ENCODE results near the gene TTYH2. TPM values are rescaled to one million over a fixed set of nuclear protein-coding genes. Genes with fewer than 3 reads are reported as not detected.

TTYH2 gene
- polyA plus RNA-seq, 4 donors = 14.4 to 19.1 (median 16.5) TPM

GRCh38 chr17:74213861-74214391 is 555 bp downstream of the TTYH2 start:
- no peak for DNase-seq (ENCODE audit: low read depth in 4 of 4, low spot score in 3 of 4)

DNA sequence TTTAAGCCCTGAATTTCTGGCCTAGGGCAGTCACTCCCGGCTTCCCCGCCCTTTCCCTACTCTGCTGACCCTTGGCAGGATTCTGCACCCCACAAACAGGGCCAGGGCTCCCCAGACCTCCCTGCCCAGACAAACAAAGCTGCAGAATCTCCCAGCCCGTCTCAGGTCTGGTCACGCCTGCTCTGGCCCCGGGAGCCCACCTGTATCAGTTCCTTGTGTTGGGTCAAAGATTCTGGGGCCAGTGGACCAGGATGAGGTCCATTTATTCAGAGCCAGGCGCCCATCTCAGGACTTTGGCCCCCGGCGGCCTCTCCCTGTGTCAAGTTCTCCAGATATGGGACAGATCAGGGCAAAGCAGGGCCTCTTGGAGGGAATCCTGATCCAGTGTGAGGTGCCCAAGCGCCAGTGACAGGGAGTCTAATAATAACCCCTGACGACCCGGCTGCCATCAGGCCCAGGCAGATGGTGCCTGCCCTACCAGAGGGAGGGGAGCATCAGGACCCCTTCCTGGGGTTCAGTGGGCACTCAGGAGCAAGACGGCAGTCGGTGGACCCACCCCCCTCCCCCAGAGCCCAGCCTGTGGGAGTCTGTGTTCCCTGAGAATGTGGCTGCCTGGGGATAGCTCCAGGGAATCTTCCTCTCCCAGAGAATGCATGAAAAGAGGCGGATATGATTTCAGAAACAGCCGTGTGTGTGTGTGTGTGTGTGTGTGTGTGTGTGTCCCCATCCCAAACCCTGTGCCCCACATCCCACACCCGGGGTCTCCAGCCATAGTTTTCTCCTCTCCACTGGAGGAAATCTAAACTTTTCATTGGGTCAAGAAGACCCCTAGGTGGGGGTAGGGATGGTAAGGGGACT is 1.3 kb downstream of the TTYH2 start:
- no peak for DNase-seq (ENCODE audit: low read depth in 4 of 4, low spot score in 3 of 4)

DNA sequence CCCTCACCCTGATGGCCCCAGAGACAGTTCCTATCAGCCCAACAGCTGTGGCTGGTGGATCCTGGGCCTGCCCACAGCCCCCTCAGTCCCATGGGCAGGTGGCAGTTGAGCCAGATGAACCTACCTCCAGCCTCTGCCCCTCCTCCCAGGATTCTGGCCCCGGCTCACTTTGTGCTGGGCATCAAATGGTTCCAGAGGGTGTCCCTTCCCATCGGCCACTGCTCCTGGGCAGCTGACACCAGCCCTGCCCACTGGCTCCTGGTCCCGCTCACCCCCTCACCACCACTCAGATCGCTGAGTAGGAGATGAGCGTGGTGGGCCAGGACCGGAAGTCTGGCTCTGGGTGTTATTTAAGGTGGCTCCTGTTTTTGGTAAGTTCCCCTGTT is 2.0 kb downstream of the TTYH2 start:
- no peak for DNase-seq (ENCODE audit: low read depth in 4 of 4, low spot score in 3 of 4)

DNA sequence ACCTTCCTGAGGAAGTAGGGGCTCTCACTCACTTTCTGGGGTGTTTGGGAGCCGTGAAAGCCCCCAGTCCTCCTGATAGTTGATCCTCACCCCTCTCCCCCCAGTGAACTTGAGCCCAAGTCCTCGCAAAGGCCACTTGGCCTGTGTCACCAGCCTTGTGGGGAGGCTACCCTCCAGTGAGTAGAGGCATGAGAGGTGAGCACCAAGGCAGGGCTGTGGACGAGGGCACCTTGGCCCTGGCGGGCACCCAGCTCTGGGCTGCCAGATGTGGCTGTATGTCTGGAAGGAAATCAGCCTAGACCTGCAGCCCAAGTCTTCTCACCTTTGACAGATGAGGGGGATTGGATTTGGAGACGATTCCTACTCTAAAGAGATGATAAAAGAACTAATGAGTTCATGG is 3.1 kb downstream of the TTYH2 start:
- no peak for DNase-seq (ENCODE audit: low read depth in 4 of 4, low spot score in 3 of 4)

- DNase-seq (ENCODE audit: low read depth in 4 of 4, low spot score in 3 of 4) = no peak
Observed at GRCh38 chr17:74217037-74217730, 3.8 kb downstream of the TTYH2 start.

- no peak for DNase-seq (ENCODE audit: low read depth in 4 of 4, low spot score in 3 of 4)
Observed at GRCh38 chr17:74217888-74218287, 4.5 kb downstream of the TTYH2 start.

DNA sequence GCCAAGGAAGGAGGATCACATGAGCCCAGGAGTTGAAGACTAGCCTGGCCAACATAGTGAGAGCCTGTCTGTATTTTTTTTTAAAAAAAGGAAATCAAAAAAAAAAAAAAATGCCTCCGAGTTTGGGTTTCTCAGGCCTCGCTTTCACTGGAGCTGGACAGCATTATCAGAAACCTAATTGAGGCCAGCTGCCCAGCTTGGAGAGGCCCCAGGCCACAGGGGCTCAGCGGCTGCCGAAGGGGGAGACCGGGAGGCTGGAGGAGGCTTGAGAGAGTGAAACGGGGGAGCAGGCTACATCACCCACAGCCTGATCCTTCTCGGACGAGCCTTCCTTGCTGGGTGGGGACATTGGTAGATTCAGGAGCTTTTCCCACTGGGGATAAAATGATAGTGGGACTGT is 5.1 kb downstream of the TTYH2 start:
- no peak for DNase-seq (ENCODE audit: low read depth in 4 of 4, low spot score in 3 of 4)

GRCh38 chr17:74219576-74220133 is 6.3 kb downstream of the TTYH2 start:
- DNase-seq (ENCODE audit: low read depth in 4 of 4, low spot score in 3 of 4) = no peak

DNA sequence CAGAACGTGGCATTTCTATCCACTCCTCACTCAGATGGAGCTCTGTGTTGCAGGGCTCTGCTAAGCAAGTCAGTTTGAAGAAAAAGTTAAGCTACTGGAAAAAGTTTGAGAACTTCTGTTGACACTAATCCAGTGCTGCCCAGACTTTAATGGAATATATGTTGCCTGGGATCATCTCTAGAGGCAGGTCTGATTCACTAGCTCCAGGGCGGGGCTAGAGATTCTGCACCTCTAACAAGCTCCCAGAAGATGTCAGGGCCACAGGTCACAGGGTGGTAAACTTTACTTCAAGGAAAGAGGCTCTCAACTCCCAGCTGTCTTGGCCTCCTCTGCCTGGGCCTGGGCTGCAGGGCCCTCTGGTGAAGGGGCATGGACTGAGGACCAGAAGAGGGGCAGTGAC is 6.8 kb downstream of the TTYH2 start:
- no peak for DNase-seq (ENCODE audit: low read depth in 4 of 4, low spot score in 3 of 4)

DNA sequence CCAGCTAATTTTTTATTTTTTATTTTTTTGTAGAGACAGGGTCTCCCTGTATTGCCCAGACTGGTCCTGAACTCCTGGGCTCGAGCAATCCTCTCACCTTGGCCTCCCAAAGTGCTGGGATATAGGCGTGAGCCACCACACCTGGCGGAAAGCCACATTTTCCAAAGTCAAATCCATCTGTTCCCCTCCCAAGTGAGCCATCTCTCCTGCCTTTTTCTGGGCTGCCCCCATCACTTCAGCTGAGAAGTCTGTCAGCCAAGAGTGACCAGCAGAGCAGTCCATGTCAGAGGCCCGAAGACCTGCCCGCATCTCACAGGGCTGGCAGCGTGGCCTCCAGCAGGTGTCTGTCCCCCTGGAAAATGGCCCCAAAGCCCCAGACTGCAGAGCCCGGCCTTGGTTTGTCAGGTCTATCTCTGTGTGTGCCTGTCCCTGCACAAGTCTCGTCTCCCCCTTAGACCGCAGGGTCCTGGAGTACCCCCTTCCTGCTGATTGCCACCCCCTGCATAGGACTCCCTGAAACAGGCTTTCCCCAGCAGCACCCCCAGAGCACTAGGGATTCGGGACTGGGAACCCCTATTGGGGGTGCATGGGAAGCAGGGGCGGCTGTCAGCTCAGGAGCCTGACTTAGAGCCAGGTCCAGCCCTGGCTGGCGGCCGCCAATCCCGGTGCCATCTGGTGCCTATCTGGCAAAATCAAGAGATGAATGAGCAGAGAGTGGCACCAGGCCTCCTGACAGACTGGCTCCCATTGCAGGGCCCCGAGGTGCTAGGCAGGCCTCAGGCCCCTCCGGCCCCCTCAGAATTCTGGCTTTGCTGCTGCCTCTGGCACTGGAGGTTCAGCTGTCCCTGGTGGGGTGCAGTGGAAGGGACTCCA is 7.8 kb downstream of the TTYH2 start:
- DNase-seq (ENCODE audit: low read depth in 4 of 4, low spot score in 3 of 4) = no peak

GRCh38 chr17:74222399-74222798 is 9.0 kb downstream of the TTYH2 start:
- no peak for DNase-seq (ENCODE audit: low read depth in 4 of 4, low spot score in 3 of 4)

GRCh38 chr17:74223901-74224300 is 10.5 kb downstream of the TTYH2 start:
- DNase-seq (ENCODE audit: low read depth in 4 of 4, low spot score in 3 of 4) = no peak

DNA sequence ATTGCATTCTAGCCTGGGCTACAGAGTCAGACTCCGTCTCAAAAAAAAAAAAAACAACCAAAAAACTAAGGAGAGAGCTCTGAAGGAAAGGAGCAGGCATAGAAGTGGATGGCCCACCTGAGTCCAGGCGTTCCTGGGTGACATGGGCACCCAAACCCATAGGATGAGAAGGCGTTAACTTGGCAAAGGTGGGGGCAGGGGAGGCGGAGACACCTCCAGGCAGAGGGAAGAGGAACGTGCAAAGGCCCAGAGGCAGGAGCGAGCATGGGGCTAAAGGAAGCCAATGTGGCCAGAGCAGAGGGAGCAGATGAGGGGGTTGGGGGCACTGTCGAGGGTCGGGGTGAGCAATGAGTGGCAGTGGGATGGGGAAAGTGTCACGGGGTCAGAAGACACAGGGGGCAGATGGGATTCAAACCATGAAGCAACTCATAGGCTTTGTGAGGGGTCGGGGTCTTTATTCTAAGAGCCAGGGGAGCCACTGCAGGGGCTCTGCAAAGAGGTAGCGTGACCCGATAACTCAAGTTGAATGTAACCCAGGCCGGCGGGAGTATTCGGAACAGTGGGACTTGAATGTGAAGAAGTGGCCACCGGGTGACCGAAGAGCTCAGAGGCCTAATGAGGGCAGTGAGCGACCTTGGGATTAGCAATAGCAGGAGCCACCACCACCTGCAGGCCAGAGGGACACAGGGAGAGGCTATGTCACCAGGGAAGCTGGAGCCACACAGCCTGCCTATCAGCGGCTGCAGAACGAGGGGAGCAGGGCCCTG is 11.8 kb downstream of the TTYH2 start:
- no peak for DNase-seq (ENCODE audit: low read depth in 4 of 4, low spot score in 3 of 4)

DNA sequence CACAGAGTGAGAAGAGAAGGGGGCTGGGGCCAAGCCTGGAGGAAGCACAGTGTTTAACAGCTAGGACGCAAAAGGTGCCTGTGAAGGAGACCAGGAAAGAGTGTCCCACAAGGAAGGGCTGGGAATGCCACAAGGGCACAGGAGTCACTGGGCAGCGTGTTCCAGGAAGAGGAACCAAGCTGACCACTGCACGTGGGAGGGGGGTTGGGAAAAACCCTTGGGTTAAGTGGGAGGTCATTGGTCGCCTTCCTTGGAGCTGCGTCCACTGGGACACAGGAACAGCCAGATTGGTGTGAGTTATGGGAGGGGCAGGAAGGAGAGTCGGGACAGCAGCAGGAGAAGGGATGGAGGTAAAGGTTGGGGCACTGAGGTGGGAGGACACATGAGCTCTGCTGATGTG is 12.9 kb downstream of the TTYH2 start:
- no peak for DNase-seq (ENCODE audit: low read depth in 4 of 4, low spot score in 3 of 4)

GRCh38 chr17:74227271-74228080 is 14.1 kb downstream of the TTYH2 start:
- DNase-seq (ENCODE audit: low read depth in 4 of 4, low spot score in 3 of 4) = no peak

DNA sequence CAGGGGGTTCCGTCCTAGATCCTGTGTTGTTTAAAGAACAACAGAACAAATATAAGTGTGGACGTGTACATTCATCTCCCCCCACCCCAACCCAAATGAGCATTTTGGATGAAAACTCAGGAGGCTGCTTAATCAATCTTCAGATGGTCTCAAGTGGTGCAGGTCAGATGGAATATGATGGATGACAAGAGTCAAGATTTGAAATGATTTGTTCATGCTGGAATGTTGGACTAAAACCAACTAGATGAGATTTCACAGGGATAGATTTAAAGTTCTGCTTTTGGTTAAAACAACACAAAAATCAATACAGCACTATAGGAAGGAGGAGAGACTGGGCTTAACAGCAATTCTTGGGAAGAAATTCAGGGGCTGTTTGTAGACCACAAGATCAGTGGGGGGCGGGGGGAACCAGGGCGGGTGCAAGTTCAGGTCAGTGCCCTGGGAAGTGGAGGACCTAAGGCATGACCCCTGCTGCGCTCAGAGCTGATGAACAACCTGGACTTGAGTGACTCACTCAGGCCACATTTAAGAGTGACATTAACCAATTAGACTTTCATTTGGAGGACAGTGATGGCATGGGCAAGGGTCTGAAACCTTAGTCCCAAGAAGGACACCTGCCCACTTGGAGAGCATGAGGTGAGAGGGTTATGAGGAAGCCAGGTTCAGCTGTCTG is 15.1 kb downstream of the TTYH2 start:
- DNase-seq (ENCODE audit: low read depth in 4 of 4, low spot score in 3 of 4) = no peak

DNA sequence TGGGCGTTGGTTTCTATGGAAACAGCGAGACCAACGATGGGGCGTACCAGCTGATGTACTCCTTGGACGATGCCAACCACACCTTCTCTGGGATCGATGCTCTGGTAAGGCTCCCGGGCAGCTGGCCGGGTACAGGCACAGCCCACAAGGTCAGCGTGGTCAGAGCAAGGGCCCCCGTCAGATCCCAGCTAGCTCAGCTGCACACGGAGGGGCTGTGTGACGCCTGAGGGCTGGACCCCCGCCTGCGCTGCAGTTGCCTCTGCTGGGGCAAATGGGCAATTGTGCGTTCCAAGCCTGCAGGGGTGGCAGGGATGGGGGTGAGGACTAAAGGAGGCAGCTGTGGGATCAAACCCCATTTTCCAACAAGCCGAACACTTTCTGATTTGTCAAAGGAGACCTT is 17.5 kb downstream of the TTYH2 start:
- no peak for DNase-seq (ENCODE audit: low read depth in 4 of 4, low spot score in 3 of 4)
